Peyer's patch (tissue), 4 donors: ENCODE data around the gene LDB1.

Experiments
- CTCF ChIP-seq, 6 experiments: fragments of 450-650 bp in 4 of 6; fragments of 200-600 bp in 2 of 6; sonication (generic) in 1 of 6; IDR thresholded peaks; one replicate each; pipeline ENCODE4 v1.5.1; 2017 to 2019; ENCODE audit warnings: antibody characterized with exemption in 6 of 6, mild to moderate bottlenecking in 3 of 6, moderate library complexity in 1 of 6
- POLR2A ChIP-seq, 2 donors: fragments of 450-650 bp; IDR thresholded peaks; one replicate each; pipeline ENCODE4 v1.5.1; 2017; ENCODE audit warnings: antibody characterized with exemption in 2 of 2, mild to moderate bottlenecking in 2 of 2, moderate library complexity in 2 of 2

DNA sequence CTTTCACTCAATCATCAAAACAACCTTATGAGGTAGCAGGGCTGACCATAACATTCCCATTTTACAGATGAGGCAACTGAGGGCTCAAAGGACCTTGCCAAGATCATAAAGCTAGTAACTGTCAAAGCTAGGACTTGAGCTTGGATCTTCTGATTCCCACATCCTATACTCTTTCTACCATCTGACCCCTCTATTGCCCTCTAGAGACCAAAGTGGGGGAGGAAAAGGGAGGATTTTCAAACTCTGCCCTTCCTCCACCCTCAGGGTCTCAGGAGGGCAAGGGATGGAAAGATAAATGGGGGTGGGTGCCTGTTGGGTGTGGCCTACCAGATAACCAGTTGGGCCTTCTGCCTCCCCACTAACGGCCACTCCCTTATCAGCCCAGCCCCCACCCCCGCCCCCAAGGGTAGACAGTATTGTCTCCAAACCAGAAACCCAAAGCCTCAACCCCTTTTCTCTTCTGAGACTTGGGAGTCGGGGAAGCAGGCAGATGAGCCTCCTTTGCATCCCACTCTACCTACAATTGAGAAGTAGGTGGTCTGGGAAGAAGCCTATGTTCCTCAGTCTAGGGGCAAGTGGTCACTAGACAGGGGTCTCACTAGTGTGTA, 7.9 kb downstream of the LDB1 start:
- TF ChIP-seq CTCF (IDR thresholded peaks at IDR 0.05) (no peak), POLR2A (IDR thresholded peaks at IDR 0.05) (no peak)
